ENCODE measurements around the gene FNDC3A. TPM values are rescaled to one million over a fixed set of nuclear protein-coding genes. Genes with fewer than 3 reads are reported as not detected.

The FNDC3A gene
- total RNA-seq, 1 experiment from 2014 or later = 15.6 TPM

DNA sequence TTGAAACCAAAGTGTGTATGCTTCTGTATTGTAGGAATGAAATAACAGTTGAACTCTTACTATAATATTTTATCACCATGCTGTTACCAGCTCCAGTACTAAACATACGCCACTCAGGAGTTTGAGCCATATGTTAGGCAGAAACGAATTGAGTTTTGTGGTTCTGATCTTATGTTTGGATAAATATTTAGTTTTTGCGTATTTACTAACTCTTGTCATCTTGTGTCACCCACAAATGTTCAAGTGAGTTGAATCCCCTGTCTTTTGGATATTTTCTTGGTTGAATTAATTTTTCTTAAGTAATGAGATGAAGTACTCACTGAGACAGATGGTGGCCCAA lies 1.5 kb downstream of the FNDC3A start:
- Histone ChIP-seq H3K9me3 (ENCODE audit: low read length) (0 out of 2 replicates have a peak, but pooled peaks cover 10% of the 10 kb centered on the region), H2AFZ (ENCODE audit: low read length) (no peak overlapping the region), H3K36me3 (ENCODE audit: low read depth, low read length) (no peaks in the 10 kb centered on the region), H3K4me3 (ENCODE audit: low read length) (peak overlapping the region; percentile 80), H3F3A (ENCODE audit: low read length, unreplicated experiment) (no peaks in the 10 kb centered on the region), H3K9ac (ENCODE audit: low read length) (peak overlapping the region; percentile 94), H3K27ac (ENCODE audit: low read length) (peak overlapping the region; percentile 93), H3K9me2 (replicated peaks; ENCODE audit: low read length) (no peaks in the 10 kb centered on the region), H3K27me3 (ENCODE audit: low read length) (no peaks in the 10 kb centered on the region), H3K79me2 (ENCODE audit: low read length) (peaks cover 63% of the 10 kb centered on the region), H3K4me2 (ENCODE audit: low read length) (peak overlapping the region; percentile 95), H3K4me1 (ENCODE audit: insufficient read depth, low read length) (peaks cover 16% of the 10 kb centered on the region), H4K20me1 (ENCODE audit: low read length) (peaks cover 6% of the 10 kb centered on the region; the same call in 1 of the 2 replicates)
- BruUV-seq (replicated peaks) = no TSS peak
- CTCF ChIA-PET = no interaction called here
- ATAC-seq = no peak
- TF ChIP-seq, protein P1, sequence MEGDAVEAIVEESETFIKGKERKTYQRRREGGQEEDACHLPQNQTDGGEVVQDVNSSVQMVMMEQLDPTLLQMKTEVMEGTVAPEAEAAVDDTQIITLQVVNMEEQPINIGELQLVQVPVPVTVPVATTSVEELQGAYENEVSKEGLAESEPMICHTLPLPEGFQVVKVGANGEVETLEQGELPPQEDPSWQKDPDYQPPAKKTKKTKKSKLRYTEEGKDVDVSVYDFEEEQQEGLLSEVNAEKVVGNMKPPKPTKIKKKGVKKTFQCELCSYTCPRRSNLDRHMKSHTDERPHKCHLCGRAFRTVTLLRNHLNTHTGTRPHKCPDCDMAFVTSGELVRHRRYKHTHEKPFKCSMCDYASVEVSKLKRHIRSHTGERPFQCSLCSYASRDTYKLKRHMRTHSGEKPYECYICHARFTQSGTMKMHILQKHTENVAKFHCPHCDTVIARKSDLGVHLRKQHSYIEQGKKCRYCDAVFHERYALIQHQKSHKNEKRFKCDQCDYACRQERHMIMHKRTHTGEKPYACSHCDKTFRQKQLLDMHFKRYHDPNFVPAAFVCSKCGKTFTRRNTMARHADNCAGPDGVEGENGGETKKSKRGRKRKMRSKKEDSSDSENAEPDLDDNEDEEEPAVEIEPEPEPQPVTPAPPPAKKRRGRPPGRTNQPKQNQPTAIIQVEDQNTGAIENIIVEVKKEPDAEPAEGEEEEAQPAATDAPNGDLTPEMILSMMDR (conservative IDR thresholded peaks at IDR 0.05; ENCODE audit: low read depth, low read length) = no peak
- POLR2A ChIA-PET (ENCODE audit: unreplicated experiment) = no interaction called here
- peak; percentile 3 for DNase-seq
- intact Hi-C loops (cut with micrococcal nuclease) = loop anchor here (2.0 to 5.0 kb wide), 5 partner anchors 85 to 200 kb away; no protein-coding TSS in a partner anchor

DNA sequence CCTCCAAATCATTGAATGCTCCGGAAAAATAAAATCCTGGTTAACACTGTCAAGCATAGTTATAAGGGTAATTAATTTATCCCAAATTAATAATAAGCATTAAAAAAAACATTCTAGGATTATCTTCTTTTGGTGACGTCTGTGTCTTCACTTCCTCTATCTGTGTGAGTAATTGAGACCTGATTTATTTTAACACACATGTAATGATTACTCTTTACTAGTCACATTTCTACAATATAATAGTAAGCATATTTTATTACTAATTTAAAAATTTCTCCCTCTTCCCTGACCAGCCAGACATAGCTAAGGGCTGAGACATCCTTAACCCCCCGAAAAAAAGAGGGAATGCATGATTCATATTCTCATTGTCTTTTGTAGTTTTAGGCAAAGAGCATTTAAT lies 2.3 kb downstream of the FNDC3A start:
- peak overlapping the region; percentile 94 for H3K9ac ChIP-seq (ENCODE audit: low read length)

DNA sequence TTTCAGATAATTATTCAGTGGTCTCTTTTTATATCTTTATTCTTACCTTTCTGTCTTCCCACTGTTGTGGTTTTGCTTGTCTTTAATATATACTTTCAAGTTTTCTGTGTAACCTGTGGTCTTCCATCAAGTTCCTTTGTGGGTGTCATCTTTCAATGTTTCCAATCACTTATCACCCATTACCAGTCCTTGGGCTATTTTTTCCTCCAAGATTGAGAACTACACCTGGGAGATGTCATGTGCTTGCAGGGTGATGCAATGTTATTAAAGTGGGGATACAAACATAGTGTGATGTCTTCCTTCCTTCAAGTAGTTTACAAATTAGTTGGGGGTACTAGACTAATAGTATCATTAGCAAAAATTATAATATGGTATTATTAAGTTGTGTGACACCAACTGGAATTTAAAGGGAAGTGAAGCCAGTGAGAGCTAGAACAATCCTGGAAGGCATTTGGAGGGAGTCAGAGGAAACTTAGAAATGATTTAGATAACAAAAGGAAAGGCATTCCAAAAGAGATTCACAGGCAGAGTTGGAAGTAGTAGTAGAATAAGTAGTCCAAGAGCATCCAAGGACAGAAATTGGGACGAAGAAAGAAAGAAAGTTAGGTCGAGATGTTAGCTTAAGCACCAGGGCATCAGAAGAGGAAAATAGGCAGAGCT lies 3.4 kb downstream of the FNDC3A start:
- POLR2A ChIA-PET (ENCODE audit: unreplicated experiment) = no interaction called here
- no TSS peak for BruUV-seq (replicated peaks)
- no peak for ATAC-seq
- H3K4me3 ChIP-seq (ENCODE audit: low read length) = peak overlapping the region; percentile 80; the same call in 1 of the 2 replicates
- no peaks in the 10 kb centered on the region for H3K36me3 ChIP-seq (ENCODE audit: low read depth, low read length)
- H3K9me3 ChIP-seq (ENCODE audit: low read length) = 0 out of 2 replicates have a peak, but pooled peaks cover under 1% of the 10 kb centered on the region
- H3F3A ChIP-seq (ENCODE audit: low read length, unreplicated experiment) = no peaks in the 10 kb centered on the region
- H3K9me2 ChIP-seq (replicated peaks; ENCODE audit: low read length) = no peaks in the 10 kb centered on the region
- peaks cover 12% of the 10 kb centered on the region for H4K20me1 ChIP-seq (ENCODE audit: low read length)
- H2AFZ ChIP-seq (ENCODE audit: low read length) = no peak overlapping the region
- no peak overlapping the region for H3K27ac ChIP-seq (ENCODE audit: low read length)
- H3K4me2 ChIP-seq (ENCODE audit: low read length) = peak overlapping the region; percentile 95
- H3K79me2 ChIP-seq (ENCODE audit: low read length) = peaks cover 79% of the 10 kb centered on the region
- TF ChIP-seq, protein P1 (conservative IDR thresholded peaks at IDR 0.05; ENCODE audit: low read depth, low read length) = no peak
- TF ChIP-seq EZH2 (IDR thresholded peaks at IDR 0.05; ENCODE audit: low read length, unreplicated experiment) (no peak), EZH2phosphoT487 (IDR thresholded peaks at IDR 0.05; ENCODE audit: borderline replicate concordance, low read length) (no peak)
- DNase-seq = no peak
- CTCF ChIA-PET = no interaction called here
- intact Hi-C loops (cut with micrococcal nuclease) = loop anchor here (5.0 kb wide), 3 partner anchors 87 to 202 kb away; no protein-coding TSS in a partner anchor
- H3K9ac ChIP-seq (ENCODE audit: low read length) = no peak overlapping the region
- no peaks in the 10 kb centered on the region for H3K27me3 ChIP-seq (ENCODE audit: low read length)
- peaks cover 30% of the 10 kb centered on the region for H3K4me1 ChIP-seq (ENCODE audit: insufficient read depth, low read length)

More for the DNA sequence above, 2.3 kb downstream of the FNDC3A start:
- CTCF ChIA-PET = no interaction called here
- TF ChIP-seq EZH2phosphoT487 (IDR thresholded peaks at IDR 0.05; ENCODE audit: borderline replicate concordance, low read length) (no peak), EZH2 (IDR thresholded peaks at IDR 0.05; ENCODE audit: low read length, unreplicated experiment) (no peak)
- TF ChIP-seq, protein P1 (conservative IDR thresholded peaks at IDR 0.05; ENCODE audit: low read depth, low read length) = no peak
- H3K4me1 ChIP-seq (ENCODE audit: insufficient read depth, low read length) = peaks cover 23% of the 10 kb centered on the region
- H3K27me3 ChIP-seq (ENCODE audit: low read length) = no peaks in the 10 kb centered on the region
- H3K9me2 ChIP-seq (replicated peaks; ENCODE audit: low read length) = no peaks in the 10 kb centered on the region
- H3K36me3 ChIP-seq (ENCODE audit: low read depth, low read length) = no peaks in the 10 kb centered on the region
- H3K79me2 ChIP-seq (ENCODE audit: low read length) = peaks cover 70% of the 10 kb centered on the region
- POLR2A ChIA-PET (ENCODE audit: unreplicated experiment) = no interaction called here
- intact Hi-C loops (cut with micrococcal nuclease) = loop anchor here (2.0 to 5.0 kb wide), 5 partner anchors 86 to 201 kb away; no protein-coding TSS in a partner anchor
- H4K20me1 ChIP-seq (ENCODE audit: low read length) = peaks cover 12% of the 10 kb centered on the region
- H3F3A ChIP-seq (ENCODE audit: low read length, unreplicated experiment) = no peaks in the 10 kb centered on the region
- no peak overlapping the region for H2AFZ ChIP-seq (ENCODE audit: low read length)
- DNase-seq = peak; percentile 13
- peak overlapping the region; percentile 80 for H3K4me3 ChIP-seq (ENCODE audit: low read length)
- no TSS peak for BruUV-seq (replicated peaks)
- no peak for ATAC-seq
- peak overlapping the region; percentile 95 for H3K4me2 ChIP-seq (ENCODE audit: low read length)
- 0 out of 2 replicates have a peak, but pooled peaks cover 10% of the 10 kb centered on the region for H3K9me3 ChIP-seq (ENCODE audit: low read length)
- no peak overlapping the region for H3K27ac ChIP-seq (ENCODE audit: low read length)
